Breast epithelium (tissue), 3 donors: ENCODE measurements around the gene NTN3.

ENCODE experiments used
- CTCF ChIP-seq, 3 donors: fragments of 450-650 bp; IDR thresholded peaks; one replicate each; pipeline ENCODE4 v1.5.1; 2016 to 2017; ENCODE audit warnings: antibody characterized with exemption in 3 of 3, mild to moderate bottlenecking in 3 of 3, moderate library complexity in 3 of 3
- POLR2AphosphoS5 ChIP-seq, 3 donors: sonication (generic); formaldehyde crosslinking; IDR thresholded peaks; one replicate each; pipeline ENCODE4 v1.6.1; 2017; ENCODE audit warnings: antibody characterized with exemption in 3 of 3

DNA sequence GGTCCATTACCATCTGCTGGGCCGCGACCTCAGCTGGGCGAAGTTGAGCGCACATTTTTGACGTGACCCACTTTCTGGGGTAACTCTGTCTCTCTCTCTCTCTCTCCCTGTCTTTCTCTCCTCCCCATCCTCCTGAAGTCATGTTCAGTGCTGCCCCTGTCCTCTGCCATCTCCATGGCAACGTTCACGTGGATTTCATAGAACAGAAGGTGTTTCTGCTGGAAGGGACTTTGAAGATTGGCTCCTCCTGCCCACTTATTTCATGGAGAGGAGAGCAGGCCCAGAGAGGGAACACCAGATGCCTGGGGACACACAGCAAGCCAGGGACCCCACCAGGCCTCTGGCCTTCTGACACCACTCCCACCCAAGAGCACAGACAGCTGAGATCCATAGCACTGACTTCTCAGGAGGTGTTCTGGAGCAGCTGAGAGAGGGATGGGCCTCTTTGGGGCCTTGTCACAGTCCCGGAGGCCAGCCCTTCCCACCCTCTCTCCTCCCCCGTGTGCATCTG is 46.0 kb upstream of the NTN3 start:
- TF ChIP-seq CTCF (IDR thresholded peaks at IDR 0.05) (no peak), POLR2AphosphoS5 (IDR thresholded peaks at IDR 0.05) (no peak)
